GM19397 (cell line): ENCODE results near the gene TNNT1.
A peak's percentile ranks its signal among the peaks of the same experiment; 100 is the strongest.

Experiments used
- ATAC-seq: cut with Tn5 transposase; IDR thresholded peaks from one replicate; pipeline ENCODE4 v1.9.1; 2021; ENCODE audit warnings: mild to moderate bottlenecking, moderate library complexity; ENCODE audit not compliant: unreplicated experiment

Gene TNNT1

DNA sequence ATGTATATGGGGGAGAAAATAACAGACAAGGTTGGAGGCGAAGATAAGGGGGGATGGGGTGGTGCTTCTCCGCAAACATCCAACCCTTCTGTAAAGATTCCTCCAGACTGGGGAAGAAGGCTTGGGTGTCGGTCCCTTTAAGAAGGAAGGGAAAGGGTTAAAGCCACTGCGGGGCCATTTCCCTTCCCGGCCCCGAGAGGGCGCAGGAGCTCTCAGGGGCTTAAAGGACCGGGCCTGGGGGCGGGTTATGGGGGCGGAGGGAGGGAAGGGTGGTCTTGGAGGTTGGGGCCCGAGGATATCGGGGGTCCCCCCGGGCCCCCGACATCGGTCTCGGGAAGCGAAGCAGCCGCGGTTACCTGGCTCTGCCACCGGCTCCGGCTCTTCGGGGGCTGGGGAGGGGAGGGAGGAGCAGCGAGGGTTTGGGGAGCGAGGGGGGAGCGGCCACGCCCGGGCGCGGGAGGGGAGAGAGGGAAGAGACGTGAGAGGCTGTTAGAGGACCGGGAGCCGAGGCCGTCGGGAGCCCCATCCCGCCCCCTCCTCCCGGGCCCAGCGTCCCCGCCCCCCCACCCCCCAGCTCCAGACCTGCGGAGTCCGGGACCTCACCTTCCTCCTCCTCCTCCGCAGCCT lies 2.8 kb downstream of the TNNT1 start:
- ATAC-seq, result no peak

DNA sequence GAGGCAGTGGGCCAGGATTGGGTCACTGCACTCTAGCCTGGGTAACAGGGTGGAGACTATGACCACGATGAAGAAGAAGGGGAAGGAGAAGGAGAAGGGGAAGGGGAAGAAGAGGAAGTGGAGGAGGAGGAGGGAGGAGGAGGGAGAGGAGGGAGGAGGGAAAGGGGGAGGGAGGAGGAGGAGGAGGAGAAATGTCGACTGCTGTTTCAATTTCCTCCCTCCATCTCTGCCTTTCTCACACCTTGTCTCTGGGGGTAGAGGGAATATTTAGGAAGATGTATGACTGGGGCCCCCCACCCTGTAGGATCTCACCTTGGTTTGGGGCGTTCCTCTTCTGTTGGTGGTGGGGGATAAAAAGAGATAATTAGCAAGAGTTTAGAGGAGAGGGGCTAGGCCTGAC lies 3.8 kb downstream of the TNNT1 start:
- ATAC-seq, result no peak

DNA sequence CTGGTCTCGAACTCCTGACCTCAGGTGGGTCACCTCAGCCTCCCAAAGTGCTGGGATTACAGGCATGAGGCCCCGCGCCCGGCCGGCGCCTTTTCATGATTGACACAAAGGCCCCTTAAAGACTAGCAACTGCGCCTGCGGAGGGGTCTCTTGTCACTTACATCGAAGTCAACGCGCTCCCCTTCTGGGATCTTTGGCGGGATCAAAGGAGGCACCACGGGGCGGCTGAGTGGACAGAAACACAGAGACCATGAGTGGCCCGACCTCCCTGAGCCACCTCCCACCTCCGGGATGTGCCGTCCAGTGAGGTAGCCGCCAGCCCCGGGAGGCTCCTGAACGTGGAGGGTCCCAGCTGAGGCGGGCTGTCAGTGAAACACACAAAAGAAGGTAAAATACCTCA lies 7.3 kb downstream of the TNNT1 start:
- ATAC-seq, result no peak

DNA sequence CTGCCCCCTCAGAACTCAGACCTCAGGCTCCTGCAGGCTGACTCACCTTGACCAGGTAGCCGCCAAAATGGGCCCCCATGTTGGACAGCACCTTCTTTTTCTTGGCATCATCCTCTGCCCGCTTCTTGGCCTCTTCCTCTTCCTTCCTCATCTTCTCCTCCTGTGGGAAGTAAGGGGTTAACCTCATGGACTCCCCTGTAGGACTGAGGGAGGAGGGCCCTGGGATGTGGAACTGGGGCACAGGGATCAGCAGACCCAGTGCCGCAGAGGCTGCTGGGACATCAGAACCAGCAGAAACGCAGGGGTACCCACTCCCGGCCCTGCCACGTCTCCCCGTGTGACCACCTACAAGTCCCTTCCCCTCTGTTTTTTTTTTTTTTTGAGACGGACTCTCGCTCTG lies 11.1 kb downstream of the TNNT1 start:
- ATAC-seq, result no peak

DNA sequence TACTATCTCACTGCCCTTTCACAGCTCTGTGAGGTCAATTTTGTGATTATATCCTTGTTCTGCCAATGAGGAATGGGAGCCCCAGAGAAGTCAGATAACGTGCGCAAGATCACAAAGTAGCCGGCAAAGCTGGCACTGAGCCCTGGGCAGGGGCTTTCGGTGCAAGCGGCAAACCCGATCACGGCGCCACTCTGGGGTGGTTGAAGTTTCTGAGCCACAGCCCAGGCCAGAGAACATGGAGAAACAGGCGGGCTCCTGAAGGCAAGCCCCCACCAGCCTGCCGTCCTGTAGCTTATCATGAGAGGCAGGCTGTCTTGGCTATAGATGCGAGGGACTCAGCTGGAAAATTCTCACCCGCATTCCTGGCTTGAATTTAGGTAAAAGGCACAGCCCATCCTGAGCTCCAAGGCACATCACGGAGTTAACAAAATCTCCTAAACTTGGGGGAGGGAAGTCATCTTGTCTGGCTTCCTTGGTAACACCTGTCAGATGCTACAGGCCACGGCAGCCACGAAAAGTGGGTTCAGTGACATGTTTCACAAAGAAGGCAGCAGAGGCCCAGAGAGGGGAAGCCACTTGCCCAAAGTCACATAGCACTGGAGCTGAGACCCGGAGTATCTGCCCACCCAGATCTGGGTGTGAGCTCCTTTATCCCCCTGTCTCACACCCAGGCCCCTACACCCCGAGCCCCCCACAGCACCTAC lies 12.5 kb downstream of the TNNT1 start:
- no peak for ATAC-seq

DNA sequence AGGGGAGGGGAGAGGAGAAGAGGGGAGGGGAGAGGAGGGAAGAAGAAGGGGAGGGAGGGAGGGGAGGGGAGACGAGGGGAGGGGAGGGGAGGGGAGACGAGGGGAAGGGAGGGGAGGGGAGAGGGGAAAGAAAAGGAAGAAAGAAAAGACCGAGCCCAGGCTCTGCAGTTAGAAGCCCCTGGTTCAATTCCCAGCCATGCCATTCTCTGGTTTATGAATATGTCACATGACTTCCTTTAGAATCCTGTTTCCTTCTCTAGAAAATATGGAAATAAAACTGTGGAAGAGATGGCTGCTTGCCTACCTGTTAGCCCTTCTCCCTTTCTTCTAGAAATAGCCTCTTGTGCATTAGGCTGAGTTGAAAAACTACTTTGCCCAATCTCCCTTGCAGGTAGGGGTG lies 14.3 kb downstream of the TNNT1 start:
- ATAC-seq, result no peak

DNA sequence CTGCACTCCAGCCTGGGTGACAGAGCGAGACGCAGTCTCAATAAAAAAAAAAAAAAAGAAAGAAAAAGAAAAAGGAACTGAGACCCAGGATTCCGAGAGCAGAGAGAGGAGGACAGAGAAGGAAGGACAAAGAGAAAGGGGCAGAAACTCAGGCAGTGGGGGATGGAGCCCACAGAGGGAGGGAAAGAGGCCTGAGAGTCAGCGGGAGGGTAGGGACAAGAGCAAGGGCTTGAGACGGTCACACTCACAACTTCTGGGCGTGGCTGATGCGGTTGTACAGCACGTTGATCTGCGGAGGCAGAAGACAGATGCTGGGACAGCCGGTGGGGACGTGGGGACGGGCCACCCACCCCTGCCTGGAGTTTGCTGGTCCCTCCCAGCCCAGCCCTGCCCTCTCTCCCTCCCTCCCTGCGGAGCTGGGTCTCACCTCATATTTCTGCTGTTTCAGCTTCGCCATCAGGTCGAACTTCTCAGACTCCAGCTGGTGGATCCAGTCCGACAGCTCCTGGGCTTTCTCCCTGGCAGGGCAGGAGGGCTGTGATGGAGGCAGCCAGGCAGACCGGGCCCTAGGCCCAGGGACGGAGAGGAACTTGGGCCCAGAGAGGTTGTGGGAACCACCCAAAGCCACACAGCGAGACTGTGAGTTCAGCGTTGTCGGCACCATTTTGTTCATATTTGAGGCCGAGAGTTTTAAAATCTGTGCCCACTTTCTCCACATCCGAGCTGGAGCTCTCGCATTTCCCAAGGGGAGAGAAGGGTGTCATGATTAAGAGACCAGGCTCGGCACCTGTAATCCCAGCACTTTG lies 15.2 kb downstream of the TNNT1 start:
- ATAC-seq, result no peak

DNA sequence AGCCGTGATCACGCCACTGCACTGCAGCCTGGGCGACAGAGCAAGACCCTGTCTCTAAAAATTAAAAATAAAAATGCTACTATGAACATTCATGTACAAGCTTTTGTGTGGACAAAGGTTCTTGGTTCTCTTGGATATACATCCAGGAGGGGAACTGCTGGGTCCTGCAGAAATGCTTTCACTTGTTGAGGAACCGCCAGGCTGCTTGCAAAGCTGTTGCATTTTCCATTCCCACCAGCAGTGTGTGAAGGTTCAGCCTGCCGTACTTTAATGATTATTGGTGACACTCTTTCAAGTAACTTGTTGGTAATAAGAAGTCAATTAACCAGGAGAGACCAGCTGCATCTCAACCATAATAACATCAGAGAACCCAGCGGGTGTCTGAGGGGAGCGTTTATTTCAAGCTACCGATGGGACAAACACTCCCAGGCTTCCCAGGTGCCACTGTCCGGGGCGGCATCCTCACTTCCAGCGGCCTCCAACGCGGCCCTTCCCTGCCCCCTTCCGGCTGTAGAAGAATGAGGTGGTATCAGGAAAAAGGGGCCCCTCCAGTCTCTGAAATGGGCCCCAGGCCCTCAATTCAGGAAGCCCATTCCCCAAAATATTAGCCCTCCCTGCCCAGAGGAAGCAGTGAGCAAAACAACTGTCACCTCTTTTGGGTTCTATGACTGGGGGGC lies 16.4 kb downstream of the TNNT1 start:
- ATAC-seq, result no peak

DNA sequence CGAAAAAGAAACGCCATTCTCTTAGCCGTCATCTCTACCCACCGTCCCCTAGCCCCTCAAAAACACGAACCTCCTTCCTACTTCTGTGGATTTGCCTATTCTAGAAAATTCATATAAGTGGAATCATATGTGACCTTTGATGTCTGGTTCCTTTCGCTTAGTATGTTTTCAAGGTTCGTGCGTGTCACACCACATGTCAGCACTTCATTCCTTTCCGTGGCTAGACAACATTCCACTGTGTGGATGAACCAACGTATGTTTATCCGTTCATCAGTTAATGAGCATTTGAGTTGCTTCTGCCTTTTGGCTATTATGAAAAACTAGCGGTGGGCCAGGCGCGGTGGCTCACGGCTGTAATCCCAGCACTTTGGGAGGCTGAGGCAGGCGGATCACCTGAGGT lies 17.6 kb downstream of the TNNT1 start:
- ATAC-seq, result no peak

DNA sequence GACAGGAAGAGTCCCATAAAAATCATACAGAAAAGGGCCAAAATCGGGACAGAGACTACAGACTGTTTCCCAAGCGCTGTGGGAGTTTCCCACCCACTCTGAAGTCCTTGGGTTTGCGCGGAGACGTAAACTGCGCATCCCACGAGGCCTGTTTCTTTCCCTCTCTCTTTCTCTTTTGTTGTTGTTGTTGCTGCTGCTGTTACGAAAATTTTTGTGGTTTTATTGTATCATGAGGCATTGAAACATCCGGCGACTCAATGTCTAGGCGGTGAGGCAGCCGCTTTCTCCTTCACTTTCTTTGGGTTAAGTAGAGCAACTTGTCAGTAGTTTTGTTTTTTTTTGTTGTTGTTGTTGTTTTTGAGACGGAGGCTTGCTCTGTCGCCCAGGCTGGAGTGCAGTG lies 30.0 kb downstream of the TNNT1 start:
- ATAC-seq, result no peak

DNA sequence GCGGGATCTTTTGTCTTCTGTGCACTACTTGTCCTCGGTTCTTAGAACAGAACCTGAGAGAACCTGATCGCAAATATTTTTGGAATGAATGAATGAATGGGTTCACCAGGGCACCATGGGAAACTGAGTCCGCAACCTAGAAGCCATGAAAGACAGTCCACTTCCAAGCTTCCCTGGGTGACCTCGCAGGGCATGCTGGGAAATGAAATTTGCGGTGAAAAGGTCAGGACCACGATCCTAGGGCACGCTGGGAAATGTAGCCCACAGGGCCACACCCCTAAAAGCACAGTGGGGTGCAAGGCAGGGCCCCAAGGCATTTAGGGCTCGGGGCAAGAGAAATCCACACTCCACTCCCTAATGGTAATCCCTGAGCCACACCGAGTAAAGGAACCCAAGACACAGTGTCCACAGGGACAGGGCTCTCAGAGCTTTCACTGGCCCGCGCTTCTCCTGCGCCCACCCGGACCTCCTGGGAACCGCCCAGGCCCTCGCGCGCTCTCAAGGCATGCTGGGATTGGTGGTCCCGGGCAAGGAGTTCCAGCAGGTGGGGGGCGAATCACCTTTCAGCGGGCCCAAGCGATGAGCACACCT lies 30.5 kb downstream of the TNNT1 start:
- ATAC-seq, result no peak

DNA sequence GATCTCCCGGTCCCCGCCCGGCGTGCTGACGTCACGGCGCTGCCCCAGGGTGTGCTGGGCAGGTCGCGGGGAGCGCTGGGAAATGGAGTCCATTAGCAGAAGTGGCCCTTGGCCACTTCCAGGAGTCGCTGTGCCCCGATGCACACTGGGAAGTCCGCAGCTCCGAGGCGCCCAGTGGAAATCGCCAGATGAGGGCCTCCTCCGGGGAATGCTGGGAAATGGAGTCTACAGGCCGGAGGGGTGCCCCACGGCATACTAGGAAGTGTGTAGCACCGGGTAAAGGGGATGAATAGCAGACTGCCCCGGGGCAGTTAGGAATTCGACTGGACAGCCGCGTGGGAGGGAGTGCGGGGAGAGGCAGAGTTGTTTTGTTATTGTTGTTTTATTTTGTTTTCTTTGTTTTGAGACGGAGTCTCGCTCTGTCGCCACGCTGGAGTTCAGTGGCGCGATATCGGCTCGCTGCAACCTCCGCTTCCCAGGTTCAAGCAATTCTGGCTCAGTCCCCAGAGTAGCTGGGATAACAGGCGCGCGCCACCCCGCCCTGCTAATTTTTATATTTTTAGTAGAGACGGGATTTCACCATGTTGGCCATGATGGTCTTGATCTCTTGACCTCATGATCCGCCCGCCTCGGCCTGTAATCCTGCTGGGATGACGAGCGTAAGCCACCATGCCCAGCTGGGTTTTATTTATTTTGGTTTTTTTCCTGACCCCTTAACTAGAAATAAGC lies 31.2 kb downstream of the TNNT1 start:
- peak; percentile 91 for ATAC-seq

DNA sequence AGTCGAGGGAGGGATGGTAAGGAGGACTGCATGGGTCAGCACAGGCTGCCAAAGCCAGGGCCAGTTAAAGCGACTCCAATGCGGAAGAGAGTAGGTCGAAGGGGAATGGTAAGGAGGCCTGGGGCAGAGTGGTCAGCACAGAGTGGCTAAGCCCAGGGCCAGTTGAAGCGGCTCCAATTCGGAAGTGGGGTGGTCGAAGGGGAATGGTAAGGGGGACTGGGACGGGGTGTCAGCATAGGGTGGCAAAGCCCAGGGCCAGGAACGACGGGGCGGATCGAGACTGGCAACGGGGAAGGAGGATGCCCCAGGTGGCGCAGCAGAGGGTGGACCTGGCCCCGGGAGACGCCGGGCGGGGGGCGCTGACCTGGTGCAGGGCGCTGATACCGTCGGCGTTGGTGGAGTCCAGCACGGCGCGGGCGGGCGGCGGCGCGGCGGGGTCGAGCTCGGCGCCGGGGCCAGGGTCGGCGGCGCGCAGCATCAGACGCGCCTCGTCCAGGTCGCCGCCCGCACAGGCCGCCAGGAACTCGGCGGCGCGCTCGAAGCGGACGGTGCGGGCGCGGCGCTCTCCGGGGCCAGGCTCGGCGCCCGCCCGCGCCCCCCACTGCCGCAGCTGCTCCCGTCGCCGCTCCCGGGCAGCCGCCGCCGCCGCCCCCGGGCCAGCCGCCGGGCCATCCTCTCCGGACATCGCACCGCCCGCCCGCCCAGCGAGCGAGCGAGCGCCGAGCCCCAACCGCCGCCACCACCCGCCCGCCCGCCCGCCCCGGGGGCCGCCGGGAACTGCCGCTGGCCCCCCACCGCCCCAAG lies 31.9 kb downstream of the TNNT1 start, which contains the start of gene PPP1R12C:
Gene PPP1R12C (minus strand): TSS at position 779 of the 804 bp plus-strand sequence. CDS start 94 bp downstream, at position 685.
- ATAC-seq, result peak; percentile 13

DNA sequence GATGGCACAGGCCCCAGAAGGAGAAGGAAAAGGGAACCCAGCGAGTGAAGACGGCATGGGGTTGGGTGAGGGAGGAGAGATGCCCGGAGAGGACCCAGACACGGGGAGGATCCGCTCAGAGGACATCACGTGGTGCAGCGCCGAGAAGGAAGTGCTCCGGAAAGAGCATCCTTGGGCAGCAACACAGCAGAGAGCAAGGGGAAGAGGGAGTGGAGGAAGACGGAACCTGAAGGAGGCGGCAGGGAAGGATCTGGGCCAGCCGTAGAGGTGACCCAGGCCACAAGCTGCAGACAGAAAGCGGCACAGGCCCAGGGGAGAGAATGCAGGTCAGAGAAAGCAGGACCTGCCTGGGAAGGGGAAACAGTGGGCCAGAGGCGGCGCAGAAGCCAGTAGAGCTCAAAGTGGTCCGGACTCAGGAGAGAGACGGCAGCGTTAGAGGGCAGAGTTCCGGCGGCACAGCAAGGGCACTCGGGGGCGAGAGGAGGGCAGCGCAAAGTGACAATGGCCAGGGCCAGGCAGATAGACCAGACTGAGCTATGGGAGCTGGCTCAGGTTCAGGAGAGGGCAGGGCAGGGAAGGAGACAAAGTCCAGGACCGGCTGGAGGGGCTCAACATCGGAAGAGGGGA lies 32.7 kb downstream of the TNNT1 start:
- ATAC-seq, result no peak

DNA sequence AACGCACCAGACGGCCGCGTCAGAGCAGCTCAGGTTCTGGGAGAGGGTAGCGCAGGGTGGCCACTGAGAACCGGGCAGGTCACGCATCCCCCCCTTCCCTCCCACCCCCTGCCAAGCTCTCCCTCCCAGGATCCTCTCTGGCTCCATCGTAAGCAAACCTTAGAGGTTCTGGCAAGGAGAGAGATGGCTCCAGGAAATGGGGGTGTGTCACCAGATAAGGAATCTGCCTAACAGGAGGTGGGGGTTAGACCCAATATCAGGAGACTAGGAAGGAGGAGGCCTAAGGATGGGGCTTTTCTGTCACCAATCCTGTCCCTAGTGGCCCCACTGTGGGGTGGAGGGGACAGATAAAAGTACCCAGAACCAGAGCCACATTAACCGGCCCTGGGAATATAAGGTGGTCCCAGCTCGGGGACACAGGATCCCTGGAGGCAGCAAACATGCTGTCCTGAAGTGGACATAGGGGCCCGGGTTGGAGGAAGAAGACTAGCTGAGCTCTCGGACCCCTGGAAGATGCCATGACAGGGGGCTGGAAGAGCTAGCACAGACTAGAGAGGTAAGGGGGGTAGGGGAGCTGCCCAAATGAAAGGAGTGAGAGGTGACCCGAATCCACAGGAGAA lies 33.5 kb downstream of the TNNT1 start:
- ATAC-seq, result no peak

DNA sequence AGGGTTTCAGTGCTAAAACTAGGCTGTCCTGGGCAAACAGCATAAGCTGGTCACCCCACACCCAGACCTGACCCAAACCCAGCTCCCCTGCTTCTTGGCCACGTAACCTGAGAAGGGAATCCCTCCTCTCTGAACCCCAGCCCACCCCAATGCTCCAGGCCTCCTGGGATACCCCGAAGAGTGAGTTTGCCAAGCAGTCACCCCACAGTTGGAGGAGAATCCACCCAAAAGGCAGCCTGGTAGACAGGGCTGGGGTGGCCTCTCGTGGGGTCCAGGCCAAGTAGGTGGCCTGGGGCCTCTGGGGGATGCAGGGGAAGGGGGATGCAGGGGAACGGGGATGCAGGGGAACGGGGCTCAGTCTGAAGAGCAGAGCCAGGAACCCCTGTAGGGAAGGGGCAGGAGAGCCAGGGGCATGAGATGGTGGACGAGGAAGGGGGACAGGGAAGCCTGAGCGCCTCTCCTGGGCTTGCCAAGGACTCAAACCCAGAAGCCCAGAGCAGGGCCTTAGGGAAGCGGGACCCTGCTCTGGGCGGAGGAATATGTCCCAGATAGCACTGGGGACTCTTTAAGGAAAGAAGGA lies 34.4 kb downstream of the TNNT1 start:
- ATAC-seq, result no peak

DNA sequence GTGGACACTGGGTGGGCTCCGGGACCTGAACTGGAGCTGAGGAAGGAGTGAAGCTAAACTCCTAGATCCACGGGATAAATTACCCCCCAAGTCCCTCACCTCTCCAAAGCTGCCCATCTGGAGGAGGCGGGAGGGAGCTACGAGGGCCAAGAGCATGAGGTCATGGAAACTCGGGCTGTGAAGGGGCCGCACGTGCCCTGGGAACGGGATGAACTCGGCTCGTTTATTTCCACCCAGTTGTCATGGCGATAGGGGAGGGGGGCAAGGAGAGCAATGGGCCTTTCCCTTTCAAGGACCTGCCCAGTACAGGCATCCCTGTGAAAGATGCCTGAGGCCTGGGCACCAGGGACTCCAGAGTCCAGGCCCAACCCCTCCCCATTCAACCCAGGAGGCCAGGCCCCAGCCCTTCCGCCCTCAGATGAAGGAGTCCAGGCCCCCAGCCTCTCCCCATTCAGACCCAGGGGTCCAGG lies 35.4 kb downstream of the TNNT1 start:
- no peak for ATAC-seq
